ENCODE results near the gene CX3CR1. TPM values are rescaled to one million over a fixed set of nuclear protein-coding genes. Genes with fewer than 3 reads are reported as not detected.
A peak's percentile ranks its signal among the peaks of the same experiment; 100 is the strongest.

Gene CX3CR1
- total and polyA plus RNA-seq, 10 of the 15 experiments (the other 5 are each of a cell fraction or from before 2014, with no cell fraction given), result 0.05 to 0.53 (median 0.15) TPM

DNA sequence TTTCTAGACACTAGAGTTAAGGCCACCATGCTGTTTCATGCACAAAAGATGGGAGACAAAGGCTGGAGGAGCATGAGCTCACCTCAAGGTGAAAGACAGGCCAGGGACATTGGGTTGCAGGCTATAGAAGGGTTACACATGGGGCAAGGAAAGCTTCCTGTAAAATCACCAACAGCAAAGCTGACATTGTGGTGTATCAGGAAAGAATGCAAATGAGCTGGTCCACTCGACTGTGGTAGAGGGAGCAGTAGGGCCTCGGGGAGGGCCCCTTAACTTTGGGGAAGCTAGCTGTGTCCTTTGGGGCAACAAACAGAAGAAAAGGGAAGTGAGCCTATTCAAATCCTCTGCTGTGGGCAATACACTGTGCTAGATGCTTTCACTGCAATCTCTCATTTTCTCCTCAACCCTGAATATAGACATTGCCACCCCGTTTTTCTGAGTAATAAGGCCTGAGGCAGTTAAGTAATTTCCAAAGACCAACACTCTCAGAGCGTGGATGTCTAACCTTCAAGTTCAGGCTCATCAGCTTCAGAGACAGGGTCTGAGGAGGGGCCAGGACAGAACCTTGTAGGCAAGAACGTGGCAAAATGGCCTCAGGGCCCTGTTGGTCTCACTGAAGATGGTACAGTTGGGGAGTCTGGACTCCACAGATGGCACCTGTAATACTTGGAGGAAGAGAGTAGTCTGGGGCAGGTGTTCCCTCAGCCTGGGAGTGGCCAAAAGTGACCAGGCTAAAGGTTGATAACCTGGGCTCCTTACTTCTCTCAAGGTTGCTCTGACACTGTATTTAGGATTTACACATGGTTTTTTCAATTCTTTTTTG, 24.1 kb downstream of the CX3CR1 start (continued):
- TF ChIP-seq, protein P1, sequence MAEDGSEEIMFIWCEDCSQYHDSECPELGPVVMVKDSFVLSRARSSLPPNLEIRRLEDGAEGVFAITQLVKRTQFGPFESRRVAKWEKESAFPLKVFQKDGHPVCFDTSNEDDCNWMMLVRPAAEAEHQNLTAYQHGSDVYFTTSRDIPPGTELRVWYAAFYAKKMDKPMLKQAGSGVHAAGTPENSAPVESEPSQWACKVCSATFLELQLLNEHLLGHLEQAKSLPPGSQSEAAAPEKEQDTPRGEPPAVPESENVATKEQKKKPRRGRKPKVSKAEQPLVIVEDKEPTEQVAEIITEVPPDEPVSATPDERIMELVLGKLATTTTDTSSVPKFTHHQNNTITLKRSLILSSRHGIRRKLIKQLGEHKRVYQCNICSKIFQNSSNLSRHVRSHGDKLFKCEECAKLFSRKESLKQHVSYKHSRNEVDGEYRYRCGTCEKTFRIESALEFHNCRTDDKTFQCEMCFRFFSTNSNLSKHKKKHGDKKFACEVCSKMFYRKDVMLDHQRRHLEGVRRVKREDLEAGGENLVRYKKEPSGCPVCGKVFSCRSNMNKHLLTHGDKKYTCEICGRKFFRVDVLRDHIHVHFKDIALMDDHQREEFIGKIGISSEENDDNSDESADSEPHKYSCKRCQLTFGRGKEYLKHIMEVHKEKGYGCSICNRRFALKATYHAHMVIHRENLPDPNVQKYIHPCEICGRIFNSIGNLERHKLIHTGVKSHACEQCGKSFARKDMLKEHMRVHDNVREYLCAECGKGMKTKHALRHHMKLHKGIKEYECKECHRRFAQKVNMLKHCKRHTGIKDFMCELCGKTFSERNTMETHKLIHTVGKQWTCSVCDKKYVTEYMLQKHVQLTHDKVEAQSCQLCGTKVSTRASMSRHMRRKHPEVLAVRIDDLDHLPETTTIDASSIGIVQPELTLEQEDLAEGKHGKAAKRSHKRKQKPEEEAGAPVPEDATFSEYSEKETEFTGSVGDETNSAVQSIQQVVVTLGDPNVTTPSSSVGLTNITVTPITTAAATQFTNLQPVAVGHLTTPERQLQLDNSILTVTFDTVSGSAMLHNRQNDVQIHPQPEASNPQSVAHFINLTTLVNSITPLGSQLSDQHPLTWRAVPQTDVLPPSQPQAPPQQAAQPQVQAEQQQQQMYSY (CRISPR knock-in tag; IDR thresholded peaks at IDR 0.05), result no peak
- TF ChIP-seq, protein P2, sequence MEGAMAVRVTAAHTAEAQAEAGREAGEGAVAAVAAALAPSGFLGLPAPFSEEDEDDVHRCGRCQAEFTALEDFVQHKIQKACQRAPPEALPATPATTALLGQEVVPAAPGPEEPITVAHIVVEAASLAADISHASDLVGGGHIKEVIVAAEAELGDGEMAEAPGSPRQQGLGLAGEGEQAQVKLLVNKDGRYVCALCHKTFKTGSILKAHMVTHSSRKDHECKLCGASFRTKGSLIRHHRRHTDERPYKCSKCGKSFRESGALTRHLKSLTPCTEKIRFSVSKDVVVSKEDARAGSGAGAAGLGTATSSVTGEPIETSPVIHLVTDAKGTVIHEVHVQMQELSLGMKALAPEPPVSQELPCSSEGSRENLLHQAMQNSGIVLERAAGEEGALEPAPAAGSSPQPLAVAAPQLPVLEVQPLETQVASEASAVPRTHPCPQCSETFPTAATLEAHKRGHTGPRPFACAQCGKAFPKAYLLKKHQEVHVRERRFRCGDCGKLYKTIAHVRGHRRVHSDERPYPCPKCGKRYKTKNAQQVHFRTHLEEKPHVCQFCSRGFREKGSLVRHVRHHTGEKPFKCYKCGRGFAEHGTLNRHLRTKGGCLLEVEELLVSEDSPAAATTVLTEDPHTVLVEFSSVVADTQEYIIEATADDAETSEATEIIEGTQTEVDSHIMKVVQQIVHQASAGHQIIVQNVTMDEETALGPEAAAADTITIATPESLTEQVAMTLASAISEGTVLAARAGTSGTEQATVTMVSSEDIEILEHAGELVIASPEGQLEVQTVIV (IDR thresholded peaks at IDR 0.05; ENCODE audit: borderline replicate concordance, partially characterized antibody), result no peak
- TF ChIP-seq SPI1 (IDR thresholded peaks at IDR 0.05; ENCODE audit: borderline replicate concordance, insufficient read depth, low read depth, low read length), result peak; percentile 100
- no peak for TF ChIP-seq ASH2L (IDR thresholded peaks at IDR 0.05; ENCODE audit: borderline replicate concordance, low read depth)
- no peak for TF ChIP-seq ESRRA (IDR thresholded peaks at IDR 0.05; ENCODE audit: low read length)
- TF ChIP-seq, protein P3, sequence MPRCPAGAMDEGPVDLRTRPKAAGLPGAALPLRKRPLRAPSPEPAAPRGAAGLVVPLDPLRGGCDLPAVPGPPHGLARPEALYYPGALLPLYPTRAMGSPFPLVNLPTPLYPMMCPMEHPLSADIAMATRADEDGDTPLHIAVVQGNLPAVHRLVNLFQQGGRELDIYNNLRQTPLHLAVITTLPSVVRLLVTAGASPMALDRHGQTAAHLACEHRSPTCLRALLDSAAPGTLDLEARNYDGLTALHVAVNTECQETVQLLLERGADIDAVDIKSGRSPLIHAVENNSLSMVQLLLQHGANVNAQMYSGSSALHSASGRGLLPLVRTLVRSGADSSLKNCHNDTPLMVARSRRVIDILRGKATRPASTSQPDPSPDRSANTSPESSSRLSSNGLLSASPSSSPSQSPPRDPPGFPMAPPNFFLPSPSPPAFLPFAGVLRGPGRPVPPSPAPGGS (IDR thresholded peaks at IDR 0.05; ENCODE audit: borderline replicate concordance, insufficient read depth, low read depth, low read length, poor library complexity, severe bottlenecking), result peak; percentile 59
- no peak for TF ChIP-seq MXI1 (IDR thresholded peaks at IDR 0.05; ENCODE audit: low read depth, low read length)
- no peak for TF ChIP-seq FOXK2 (IDR thresholded peaks at IDR 0.05)
- TF ChIP-seq SRF (IDR thresholded peaks at IDR 0.05; ENCODE audit: low read depth in 2 of 2, low read length in 2 of 2), result 0 out of 4 replicates have a peak, but pooled peaks of 1 of the 2 experiments have one; percentile 35
- TF ChIP-seq SUPT20H (IDR thresholded peaks at IDR 0.05; ENCODE audit: borderline replicate concordance, control insufficient read depth, low read depth, low read length), result no peak
- peak; percentile 35 for TF ChIP-seq HDGF (IDR thresholded peaks at IDR 0.05)
- TF ChIP-seq ZNF24 (IDR thresholded peaks at IDR 0.05), result no peak
- TF ChIP-seq POLR2A (IDR thresholded peaks at IDR 0.05; ENCODE audit: low read depth, low read length), result no peak
- TF ChIP-seq ZNF217 (IDR thresholded peaks at IDR 0.05), result no peak
- TF ChIP-seq, protein P4, sequence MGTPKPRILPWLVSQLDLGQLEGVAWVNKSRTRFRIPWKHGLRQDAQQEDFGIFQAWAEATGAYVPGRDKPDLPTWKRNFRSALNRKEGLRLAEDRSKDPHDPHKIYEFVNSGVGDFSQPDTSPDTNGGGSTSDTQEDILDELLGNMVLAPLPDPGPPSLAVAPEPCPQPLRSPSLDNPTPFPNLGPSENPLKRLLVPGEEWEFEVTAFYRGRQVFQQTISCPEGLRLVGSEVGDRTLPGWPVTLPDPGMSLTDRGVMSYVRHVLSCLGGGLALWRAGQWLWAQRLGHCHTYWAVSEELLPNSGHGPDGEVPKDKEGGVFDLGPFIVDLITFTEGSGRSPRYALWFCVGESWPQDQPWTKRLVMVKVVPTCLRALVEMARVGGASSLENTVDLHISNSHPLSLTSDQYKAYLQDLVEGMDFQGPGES (IDR thresholded peaks at IDR 0.05), result no peak
- no peak for TF ChIP-seq STAT1 (conservative IDR thresholded peaks at IDR 0.05)
- TF ChIP-seq, protein P5, sequence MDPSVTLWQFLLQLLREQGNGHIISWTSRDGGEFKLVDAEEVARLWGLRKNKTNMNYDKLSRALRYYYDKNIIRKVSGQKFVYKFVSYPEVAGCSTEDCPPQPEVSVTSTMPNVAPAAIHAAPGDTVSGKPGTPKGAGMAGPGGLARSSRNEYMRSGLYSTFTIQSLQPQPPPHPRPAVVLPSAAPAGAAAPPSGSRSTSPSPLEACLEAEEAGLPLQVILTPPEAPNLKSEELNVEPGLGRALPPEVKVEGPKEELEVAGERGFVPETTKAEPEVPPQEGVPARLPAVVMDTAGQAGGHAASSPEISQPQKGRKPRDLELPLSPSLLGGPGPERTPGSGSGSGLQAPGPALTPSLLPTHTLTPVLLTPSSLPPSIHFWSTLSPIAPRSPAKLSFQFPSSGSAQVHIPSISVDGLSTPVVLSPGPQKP (IDR thresholded peaks at IDR 0.05; ENCODE audit: low read depth, low read length), result no peak
- TF ChIP-seq WRNIP1 (IDR thresholded peaks at IDR 0.05; ENCODE audit: borderline replicate concordance, low read depth, low read length), result no peak
- TF ChIP-seq CBX3 (IDR thresholded peaks at IDR 0.05; ENCODE audit: borderline replicate concordance, low read depth), result no peak
- TF ChIP-seq ZZZ3 (IDR thresholded peaks at IDR 0.05; ENCODE audit: control insufficient read depth, insufficient read length, low read depth), result no peak
